ENCODE measurements around the gene KMT5B.

DNA sequence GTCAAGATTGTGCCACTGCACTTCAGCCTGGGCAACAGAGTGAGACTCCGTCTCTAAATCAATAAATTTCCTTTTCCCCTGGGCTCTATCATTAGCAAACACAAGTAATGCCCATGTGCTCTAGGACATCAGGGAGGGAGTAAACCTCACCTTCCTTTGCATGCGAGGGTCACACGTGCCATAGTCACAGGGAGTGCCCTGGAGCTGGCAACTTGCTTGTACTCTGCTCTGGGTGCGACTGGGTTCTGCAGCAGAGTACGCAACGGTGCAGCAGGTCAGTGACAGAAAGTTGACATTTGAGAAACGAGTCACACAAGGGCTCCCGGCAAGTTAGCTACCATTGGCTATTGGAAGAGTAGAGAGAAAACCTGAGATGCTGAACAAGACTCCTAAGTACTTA, 59.4 kb downstream of the KMT5B start:
- TF ChIP-seq ZNF324 (tag by site-specific recombination; IDR thresholded peaks at IDR 0.05): no peak
- TF ChIP-seq KLF1 (tag by site-specific recombination; IDR thresholded peaks at IDR 0.05): no peak
- no peak for TF ChIP-seq ZNF658 (tag by site-specific recombination; IDR thresholded peaks at IDR 0.05)
- TF ChIP-seq, protein P1, sequence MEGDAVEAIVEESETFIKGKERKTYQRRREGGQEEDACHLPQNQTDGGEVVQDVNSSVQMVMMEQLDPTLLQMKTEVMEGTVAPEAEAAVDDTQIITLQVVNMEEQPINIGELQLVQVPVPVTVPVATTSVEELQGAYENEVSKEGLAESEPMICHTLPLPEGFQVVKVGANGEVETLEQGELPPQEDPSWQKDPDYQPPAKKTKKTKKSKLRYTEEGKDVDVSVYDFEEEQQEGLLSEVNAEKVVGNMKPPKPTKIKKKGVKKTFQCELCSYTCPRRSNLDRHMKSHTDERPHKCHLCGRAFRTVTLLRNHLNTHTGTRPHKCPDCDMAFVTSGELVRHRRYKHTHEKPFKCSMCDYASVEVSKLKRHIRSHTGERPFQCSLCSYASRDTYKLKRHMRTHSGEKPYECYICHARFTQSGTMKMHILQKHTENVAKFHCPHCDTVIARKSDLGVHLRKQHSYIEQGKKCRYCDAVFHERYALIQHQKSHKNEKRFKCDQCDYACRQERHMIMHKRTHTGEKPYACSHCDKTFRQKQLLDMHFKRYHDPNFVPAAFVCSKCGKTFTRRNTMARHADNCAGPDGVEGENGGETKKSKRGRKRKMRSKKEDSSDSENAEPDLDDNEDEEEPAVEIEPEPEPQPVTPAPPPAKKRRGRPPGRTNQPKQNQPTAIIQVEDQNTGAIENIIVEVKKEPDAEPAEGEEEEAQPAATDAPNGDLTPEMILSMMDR (tag by site-specific recombination; IDR thresholded peaks at IDR 0.05): no peak
- TF ChIP-seq ZNF747 (tag by site-specific recombination; IDR thresholded peaks at IDR 0.05): no peak
- no peak for TF ChIP-seq ZBTB17 (tag by site-specific recombination; IDR thresholded peaks at IDR 0.05)
- no peak for TF ChIP-seq ZNF274 (IDR thresholded peaks at IDR 0.05; ENCODE audit: low read length)
- no peak for TF ChIP-seq ZNF274 (tag by site-specific recombination; IDR thresholded peaks at IDR 0.05; ENCODE audit: borderline replicate concordance)
- TF ChIP-seq, protein P2, sequence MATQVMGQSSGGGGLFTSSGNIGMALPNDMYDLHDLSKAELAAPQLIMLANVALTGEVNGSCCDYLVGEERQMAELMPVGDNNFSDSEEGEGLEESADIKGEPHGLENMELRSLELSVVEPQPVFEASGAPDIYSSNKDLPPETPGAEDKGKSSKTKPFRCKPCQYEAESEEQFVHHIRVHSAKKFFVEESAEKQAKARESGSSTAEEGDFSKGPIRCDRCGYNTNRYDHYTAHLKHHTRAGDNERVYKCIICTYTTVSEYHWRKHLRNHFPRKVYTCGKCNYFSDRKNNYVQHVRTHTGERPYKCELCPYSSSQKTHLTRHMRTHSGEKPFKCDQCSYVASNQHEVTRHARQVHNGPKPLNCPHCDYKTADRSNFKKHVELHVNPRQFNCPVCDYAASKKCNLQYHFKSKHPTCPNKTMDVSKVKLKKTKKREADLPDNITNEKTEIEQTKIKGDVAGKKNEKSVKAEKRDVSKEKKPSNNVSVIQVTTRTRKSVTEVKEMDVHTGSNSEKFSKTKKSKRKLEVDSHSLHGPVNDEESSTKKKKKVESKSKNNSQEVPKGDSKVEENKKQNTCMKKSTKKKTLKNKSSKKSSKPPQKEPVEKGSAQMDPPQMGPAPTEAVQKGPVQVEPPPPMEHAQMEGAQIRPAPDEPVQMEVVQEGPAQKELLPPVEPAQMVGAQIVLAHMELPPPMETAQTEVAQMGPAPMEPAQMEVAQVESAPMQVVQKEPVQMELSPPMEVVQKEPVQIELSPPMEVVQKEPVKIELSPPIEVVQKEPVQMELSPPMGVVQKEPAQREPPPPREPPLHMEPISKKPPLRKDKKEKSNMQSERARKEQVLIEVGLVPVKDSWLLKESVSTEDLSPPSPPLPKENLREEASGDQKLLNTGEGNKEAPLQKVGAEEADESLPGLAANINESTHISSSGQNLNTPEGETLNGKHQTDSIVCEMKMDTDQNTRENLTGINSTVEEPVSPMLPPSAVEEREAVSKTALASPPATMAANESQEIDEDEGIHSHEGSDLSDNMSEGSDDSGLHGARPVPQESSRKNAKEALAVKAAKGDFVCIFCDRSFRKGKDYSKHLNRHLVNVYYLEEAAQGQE (tag by site-specific recombination; IDR thresholded peaks at IDR 0.05): no peak
- no peak for TF ChIP-seq ZFP37 (tag by site-specific recombination; IDR thresholded peaks at IDR 0.05)

Measured in HEK293 (cell line).